ENCODE data around the gene UBE2L6.

The UBE2L6 gene

DNA sequence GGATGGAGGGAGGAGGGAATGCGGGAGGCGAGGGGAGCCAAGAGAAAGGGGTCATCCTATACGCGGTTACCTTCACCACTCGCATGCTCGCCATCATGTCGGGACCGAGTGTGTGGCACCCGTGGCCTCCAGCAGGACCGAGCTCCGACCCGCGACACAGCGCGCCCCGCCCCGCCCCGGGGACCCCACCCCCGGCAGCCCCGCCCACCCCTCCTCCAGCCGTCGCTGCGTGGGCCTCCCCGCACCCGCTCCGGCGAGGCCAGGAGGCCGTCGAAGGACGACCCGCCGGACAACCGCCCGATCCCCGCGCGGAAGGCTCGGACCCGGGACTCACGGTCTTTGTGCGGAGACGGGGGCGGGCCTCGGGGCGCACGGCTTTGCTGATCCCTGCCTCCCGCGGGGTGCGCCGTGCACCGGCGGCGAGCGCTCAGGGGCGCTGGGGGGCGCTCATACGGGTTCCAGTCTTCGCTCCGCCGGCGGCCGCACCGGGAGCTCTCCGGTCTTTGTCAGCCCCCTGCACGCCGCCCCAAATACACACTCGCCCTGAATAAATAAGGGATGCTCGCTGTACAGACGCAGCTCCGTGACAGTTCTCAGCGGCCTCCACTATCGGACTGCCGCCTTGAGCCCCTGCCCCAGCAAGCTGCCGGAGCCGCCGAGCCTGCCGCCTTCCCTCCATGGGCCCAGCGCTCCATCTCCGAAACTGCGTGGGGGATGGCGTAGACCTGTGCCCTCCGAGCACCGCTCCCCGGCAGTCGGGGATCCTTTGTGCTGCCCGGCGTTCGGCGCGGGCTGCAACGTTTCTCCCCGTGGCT lies at the start of gene UBE2L6:
UBE2L6 (minus strand) TSS at position 158 of the 815 bp plus-strand sequence; CDS start at position 97, 61 bp downstream.
- no peak for DNase-seq

DNA sequence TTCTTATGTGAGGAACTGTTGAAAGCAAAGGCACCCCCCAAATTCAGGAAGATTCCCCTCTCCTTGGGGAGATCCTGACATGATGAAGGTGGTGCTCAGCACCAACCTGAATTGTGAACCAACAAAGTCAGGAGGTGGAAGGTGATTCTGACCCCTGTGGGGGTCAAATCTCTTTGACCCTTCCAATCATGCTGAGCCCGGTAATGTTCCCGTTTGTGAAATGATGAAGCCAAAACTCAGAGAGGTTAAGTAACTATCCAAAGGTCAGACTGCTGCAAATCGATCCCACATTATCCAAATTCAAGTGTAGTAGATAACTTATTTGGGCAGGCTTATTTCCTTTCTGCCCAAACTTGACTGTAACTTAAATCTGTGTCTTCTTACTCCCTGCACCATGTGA lies 49.1 kb upstream of the UBE2L6 start:
- no peak for DNase-seq

DNA sequence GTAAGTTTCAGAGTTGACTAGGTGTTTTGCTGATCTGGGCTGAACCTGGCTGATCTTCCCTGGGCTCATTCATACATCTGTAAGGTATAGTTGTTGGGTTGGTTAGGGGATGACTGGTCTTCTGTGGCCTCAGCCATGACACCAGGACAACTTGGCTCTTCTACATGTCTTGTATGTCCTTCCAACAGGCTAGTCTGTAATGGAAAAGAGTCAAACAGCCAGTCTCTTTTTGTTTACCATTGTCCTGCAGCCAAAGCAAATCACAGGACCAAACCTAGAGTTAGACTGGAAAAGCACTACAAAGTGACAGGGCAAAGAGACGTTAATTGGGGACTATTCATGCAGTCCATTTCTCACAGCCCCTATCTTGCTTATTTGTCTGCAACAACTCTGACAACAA lies 47.8 kb upstream of the UBE2L6 start:
- DNase-seq, result no peak

DNA sequence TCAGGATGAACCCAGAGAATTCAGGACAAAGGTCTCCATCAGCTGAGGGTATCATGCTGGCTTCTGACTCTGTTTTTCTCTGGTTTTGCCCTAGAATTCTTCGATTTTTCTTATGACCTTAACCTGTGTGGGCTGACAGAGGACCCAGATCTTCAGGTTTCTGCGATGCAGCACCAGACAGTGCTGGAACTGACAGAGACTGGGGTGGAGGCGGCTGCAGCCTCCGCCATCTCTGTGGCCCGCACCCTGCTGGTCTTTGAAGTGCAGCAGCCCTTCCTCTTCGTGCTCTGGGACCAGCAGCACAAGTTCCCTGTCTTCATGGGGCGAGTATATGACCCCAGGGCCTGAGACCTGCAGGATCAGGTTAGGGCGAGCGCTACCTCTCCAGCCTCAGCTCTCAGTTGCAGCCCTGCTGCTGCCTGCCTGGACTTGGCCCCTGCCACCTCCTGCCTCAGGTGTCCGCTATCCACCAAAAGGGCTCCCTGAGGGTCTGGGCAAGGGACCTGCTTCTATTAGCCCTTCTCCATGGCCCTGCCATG lies 46.8 kb upstream of the UBE2L6 start:
- DNase-seq, result no peak

DNA sequence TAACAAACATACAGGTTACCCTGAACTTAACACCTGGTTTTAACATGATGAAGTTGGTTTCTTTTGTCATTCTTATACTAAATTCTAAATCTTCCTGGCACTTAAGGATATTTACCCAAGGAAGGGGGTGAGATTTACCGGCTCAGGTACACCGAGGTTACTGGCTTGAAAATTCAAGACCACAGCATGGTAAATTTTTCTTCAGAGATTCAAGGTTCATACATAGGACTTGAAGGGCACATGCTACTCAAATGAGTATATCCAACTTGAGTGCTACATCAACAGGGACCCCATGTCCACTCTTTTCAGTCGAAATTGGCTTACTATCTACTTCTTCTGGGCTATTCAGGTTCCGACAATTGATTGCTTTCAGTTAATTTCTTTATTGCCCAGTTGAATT lies 42.7 kb upstream of the UBE2L6 start:
- DNase-seq, result no peak

DNA sequence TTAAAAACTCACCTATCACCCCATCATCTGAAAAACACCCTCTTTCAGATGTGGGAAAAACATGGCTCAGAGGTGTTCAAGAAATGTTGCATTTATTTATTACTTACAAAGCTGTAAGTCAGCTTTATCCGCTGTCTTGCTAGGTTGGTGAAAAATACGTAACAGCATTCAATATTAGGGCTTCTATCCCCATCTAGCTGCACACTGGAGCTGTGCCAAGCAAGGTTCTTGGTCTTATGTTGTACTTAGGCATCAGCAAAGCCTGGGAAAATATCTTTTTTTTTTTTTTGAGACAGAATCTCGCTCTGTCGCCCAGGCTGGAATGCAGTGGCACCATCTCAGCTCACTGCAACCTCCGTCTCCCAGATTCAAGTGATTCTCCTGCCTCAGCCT lies 37.6 kb upstream of the UBE2L6 start:
- no peak for DNase-seq

DNA sequence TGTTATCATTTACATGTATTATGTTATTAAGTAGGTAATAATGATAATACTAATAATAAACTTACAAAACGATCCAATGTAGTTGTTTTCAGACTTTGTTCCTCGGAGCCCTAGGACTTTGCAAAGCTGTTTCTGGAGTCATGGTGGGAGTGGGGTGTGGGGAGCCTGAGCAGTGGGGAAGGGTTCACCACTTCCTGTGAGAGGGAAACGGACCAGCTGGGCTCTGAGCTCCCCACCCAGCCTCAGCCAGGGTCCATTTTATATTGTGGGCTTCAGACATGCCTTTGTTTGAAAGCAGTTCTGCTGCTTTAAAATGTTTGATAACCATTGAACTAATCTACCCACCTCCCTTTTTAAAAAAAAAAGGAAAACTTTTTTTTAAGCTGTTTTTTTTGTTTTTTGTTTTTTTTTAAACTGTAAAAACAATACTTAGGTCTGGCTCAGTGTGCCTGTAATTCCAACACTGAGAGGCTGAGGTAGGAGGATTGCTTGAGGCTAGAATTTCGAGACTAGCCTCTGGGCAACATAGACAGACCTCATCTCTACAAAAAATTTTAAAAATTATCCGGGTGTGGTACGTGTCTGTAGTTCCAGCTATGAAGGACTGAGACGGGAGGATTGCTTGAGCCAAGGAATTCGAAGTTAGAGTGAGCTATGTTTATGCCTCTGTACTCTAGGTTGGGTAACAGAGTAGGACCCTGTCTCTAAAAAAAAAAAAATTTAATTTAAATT lies 37.0 kb upstream of the UBE2L6 start:
- DNase-seq, result no peak

DNA sequence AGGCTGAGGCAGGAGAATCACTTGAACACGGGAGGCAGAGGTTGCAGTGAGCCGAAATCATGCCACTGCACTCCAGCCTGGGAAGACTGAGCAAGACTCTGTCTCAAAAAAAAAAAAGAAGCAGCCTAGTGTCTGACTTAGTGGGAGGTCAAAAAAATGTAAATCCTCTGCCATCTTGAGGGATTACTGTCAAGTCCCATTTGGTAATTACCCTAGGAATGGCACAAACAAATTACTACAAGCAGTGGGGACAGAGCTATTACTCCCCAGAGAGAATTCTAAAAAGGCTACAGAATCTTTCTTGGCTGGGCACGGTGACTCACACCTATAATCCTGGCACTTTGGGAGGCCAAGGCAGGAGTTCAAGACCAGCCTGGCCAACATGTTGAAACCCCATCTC lies 33.8 kb upstream of the UBE2L6 start:
- DNase-seq, result no peak

DNA sequence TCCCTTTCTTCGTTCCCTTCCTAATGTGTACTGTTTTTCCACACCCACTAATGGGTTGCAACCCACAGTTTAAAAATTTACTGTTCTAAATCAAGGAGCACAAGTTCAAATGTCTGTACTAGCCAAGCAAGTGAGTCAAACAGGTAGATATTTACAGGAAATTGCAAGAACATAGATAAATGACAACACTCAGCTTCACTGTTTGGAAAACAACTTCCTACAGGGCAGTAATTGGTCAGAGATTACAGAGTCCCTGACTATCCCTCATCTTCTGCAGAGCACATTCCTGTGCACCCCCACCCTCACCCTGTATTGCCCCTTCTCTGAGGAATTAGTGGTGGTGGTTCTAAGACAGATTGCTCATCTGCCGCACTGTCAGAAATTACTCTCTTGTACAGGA lies 31.9 kb upstream of the UBE2L6 start:
- no peak for DNase-seq

DNA sequence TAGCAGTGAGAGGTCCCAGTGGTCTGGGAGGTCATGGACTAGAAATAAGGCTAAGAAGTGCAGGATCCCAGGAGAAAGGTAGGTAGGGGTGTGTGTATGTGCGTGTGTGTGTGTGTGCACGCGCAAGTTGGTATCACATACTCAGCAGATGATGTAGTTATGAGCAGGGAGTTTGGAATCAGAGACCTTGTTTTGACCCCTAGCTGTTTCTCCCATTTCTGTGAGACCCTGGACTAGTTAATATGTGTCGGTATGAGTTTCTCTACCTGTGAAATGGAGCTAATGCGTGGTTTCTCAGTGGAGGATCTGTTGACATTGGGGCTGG lies 31.3 kb upstream of the UBE2L6 start:
- DNase-seq, result no peak

DNA sequence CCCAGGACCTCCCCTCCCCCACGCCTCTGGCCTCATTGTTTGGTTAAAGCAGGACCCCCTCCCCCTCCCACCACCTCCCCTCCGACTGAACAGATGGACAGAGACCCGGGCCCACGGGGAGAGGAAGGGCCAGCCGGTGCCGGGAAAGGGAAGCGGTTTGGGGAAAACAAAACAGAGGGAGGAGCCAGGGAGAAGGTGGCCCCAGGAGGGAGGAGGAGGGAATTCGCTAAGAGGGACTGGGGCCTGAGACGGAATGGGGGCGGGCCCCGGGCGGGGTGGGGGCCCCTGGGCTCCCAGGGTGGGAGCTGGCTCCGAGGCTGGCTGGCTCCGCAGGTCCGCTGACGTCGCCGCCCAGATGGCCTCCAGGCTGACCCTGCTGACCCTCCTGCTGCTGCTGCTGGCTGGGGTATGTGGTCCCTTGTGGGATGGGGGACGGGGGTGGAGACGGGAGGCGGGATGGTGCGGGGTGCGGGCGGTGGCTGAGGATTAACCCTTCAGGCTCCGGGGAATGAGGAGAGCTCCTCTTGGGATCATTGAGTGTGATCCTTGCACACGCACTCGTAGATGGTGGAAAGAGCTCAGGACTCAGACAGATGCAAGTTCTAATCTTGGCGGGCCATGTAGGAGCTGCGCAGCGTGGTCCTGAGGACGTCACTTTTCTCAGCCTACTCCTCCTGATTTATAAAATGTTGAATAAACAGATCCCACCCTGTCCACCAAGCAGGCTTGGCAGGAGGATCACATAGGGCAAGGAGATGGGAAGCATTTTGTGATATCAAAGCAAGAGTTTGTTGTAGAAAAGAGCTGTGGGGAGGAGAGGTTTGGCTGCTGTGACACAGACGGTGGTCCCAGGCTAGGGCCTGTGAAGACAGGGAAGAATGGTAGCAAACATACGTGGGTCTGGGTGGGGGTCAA lies 30.7 kb upstream of the UBE2L6 start:
- DNase-seq, result no peak

DNA sequence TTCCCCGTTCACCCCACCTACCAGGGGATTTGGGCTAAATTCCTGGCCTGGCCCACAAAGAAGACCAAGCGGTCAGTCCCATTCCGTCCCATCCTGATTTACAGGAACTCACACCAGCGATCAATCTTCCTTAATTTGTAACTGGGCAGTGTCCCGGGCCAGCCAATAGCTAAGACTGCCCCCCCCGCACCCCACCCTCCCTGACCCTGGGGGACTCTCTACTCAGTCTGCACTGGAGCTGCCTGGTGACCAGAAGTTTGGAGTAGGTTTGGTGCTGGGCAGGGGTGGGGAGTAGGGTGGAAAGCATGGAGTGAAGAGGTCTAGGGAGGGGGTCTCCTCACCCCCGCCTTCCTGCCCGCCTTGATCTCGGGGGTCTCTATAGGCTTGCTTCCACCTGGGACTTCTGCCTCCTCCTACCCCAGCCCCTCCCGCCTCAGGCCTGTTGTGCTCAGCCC lies 30.0 kb upstream of the UBE2L6 start, which contains the start of gene SERPING1:
SERPING1 (plus strand) TSS at position 225 of the 455 bp plus-strand sequence. CDS start 586 bp downstream, outside the sequence.
- DNase-seq, result no peak

DNA sequence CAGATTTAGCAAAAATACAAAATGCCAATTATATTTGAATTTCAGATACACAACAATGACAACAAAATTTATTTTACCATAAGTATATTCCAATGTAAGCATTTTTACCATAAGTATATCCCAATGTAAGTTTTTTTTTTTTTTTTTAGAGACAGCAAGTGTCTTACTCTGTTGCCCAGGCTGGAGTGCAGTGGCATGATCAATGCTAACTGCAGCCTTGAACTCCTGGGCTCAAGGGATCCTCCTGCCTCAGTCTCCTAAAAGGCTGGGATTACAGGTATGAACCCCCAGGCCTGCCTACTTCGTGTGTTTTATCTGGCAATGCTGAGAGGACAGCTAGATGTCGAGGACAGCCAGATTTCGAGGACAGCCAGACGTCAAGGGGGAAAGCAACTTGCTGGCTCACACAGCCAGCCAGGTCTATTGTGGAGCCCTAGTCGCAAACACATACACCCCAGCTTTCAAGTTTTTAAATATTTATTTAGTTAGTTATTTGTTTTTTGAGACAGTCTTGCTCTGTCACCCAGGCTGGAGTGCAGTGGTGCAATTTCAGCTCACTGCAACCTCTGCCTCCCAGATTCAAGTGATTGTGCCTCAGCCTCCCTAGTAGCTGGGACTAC lies 28.9 kb upstream of the UBE2L6 start:
- no peak for DNase-seq

DNA sequence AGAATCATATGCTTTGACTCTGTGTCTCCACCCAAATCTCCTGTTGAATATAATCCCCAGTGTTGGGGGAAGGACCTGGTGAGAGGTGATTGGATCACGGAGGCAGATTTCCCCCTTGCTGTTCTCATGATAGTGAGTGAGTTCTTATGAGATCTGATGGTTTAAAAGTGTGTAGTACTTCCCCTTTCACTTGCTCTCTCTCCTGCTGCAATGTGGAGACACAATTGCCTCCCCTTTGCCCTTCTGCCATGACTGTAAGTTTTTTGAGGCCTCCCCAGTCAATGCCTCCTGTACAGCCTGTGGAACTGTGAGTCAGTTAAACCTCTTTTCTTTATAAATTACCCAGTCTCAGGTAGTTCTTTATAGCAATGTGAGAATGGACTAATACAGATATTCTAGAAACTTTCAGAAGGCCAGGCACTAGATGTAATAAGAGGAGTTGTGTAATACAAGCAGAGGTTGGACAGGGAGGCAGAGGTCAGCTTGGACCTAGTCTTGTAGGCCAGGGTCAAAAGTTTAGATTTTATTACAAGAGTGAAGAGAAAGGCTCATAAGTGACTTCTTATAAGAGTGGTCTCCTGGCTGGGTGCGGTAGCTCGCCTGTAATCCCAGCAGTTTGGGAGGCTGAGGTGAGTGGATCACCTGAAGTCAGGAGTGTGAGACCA lies 20.7 kb upstream of the UBE2L6 start:
- DNase-seq, result no peak

DNA sequence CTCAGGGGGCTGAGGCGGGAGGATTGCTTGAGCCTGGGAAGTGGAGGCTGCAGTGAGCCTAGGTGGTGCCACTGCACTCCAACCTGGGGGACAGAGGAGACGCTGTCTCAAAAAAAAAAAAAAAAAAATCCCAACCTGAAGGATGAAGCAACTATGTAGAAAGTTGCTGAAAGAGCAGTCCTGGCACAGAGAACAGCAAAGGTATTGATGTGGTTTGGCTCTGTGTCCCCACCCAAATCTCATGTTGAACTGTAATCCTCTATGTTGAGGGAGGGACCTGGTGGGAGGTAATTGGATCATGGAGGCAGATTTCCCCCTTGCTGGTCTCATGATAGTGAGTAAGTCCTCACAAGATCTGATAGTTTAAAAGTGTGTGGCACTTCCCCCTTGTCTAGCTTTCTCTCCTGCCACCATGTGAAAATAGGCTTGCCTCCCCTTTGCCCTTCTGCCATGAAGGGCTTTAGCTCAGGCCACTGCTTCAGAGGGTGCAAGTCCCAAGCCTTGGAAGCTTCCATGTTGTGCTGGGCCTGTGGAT lies 19.3 kb upstream of the UBE2L6 start:
- DNase-seq, result no peak

DNA sequence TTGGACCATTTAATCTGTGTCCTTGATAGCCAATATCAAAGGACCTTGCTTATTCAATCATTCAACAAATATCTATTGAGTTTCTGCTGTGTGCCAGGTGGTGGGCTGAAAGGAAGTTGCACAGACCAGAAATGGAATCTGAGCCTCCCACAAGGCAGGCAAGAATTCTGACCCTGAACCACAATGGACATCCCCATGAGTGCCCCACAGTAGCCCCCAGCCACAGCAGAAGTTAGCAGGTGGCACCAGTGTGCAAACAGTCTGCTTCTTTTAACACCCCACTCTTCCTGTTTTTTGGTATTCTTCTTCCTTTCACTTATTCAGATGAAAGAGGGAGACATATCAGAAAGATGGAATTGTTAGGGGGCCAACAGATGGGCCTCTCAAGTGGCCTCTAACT lies 17.8 kb upstream of the UBE2L6 start:
- no peak for DNase-seq

DNA sequence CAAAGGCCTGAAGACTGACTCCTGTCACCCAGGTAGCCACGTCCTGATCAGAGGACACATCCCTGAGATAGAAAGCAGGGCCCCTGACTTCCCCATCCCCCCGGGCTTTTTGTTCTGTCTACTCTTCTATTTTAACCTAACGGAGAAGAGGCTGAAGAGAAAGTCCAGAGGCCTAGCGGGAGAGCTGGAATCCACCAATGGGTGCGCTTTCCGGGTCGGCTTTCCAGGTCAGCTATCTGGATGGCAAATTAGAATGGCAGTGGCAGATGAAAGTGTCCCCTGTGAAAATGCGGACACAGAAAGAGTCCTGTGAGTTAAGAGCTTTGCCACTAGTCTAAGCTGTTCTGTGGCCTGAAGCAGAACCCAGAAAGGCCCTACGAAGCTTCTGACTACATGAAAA lies 16.9 kb upstream of the UBE2L6 start:
- DNase-seq, result no peak

DNA sequence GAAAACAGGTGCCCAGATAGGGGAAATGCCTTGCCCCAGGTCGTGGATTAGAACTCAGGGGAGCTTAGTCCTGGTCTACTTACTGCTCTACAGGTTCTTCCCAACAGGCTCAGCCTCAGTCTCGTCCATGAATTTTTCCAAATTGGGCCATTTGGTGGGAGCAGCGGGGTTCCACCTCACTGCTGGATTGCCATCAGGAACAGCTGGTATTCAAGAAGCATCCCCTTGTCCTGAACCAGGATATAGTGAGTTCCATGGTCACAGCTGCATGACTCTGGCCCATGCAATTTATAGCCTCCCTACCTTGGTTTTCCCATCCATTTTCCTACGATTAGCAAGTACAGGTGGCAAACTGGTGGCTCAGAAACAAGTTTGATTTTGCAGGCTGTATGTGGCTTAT lies 6.6 kb upstream of the UBE2L6 start:
- DNase-seq, result no peak

DNA sequence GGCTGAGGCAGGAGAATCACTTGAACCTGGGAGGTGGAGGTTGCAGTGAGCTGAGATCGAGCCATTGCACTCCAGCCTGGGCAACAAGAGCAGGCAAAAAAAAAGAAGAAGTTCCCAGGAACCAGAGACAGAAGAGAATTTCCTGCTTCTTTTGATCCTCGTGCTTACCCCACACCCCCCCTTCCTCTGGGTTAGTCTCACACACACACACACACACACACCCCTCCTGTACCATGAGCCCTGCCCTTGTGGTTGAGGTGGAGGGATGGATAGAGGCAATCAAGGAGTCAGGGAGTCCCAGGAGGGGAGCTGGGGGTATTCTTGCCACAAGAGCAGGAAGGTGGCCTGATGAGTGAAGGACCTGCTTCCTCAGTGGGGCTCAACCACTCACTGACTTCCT lies 4.1 kb upstream of the UBE2L6 start:
- DNase-seq, result no peak

DNA sequence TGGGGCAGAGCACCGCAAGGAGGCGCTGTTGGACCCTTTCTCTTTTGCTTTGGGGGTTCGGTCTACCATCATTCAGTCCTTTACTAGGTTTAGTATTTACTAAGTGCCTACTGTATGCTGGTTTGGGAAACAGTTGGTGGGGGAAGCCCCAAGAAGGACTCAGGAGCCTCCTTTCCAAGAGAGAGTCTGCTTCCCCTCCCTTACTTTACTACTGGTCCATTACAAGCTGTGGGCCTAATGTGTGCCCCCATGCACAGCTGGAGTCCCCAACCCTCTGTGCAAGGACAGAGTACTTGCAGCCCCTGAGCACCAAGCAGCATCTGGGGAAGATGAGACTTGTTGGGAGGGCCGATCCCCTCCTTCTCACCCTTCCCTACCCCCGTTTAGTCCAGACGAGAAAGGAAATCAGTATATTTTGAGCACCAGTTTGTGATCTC lies 876 bp upstream of the UBE2L6 start:
- peak; percentile 82 for DNase-seq

DNA sequence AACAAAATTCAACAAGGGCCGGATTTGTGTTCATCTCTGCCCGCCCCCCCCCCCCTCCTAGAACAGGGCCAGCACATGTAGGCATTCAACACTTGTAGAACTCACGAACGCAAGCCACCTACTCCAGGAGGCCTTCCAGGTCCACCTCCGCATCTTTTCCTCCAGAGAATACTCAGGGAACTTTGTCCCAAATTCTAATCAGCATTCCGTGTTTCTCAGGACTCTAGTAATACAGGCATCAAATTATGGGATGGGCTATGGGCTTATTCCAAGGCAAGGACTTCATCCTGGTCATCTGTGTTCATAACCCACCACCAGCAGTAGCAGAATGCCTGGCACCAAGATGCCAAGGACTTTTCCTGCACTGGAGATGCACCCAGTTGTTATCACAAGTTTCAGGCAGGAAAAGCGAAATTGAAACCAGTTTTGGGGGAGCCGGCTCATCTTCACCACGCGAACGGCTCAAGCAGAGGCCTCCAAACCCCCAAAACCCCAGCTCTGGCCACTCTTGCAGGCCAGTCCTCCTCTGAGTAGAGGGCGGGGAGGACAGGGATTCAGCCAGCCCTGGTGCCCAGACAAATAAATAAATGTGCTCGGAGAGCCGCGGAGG lies 462 bp downstream of the UBE2L6 start:
- DNase-seq, result no peak
